HG02973 (cell line): ENCODE data around the gene PRDX1.
"Not testable (repeated sequence)": the region's sequence is repeated elsewhere in the genome, so short reads cannot be mapped to it uniquely, and the experiment has no call there.

ENCODE experiments used
- ATAC-seq: cut with Tn5 transposase; IDR thresholded peaks from one replicate; pipeline ENCODE4 v1.9.1; 2021; ENCODE audit warnings: moderate library complexity; ENCODE audit not compliant: unreplicated experiment

PRDX1 gene

DNA sequence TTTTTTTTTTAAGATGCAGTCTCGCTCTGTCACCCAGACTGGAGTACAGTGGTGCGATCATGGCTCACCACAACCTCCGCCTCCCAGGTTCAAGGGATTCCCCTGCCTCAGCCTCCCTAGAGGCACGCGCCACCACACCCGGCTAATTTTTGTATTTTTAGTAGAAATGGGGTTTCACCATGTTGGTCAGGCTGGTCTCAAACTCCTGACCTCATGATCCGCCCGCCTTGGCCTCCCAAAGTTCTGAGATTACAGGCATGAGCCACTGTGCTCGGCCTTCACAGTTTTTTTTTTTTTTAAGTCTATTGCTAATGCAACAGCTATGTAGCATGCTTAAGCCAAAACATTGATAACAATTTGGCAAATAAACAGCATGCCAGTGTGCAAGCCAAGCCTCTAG is 54.3 kb downstream of the PRDX1 start:
- ATAC-seq, result not testable (repeated sequence)

GRCh38 chr1:45465277-45465676 is 56.4 kb downstream of the PRDX1 start:
- ATAC-seq, result no peak
